ENCODE data around the gene CAMK2G.
"Not testable (repeated sequence)": the region's sequence is repeated elsewhere in the genome, so short reads cannot be mapped to it uniquely, and the experiment has no call there.

Gene CAMK2G

GRCh38 chr10:73840056-73840402, 34.3 kb downstream of the CAMK2G start:
- Histone ChIP-seq H3K9ac (ENCODE audit: low read length) (no peak overlapping the region), H3K4me1 (ENCODE audit: control insufficient read depth, insufficient read depth, low read length) (no peaks in the 10 kb centered on the region), H3K27me3 (ENCODE audit: control insufficient read depth, insufficient read depth, low read length) (no peaks in the 10 kb centered on the region), H3K36me3 (ENCODE audit: control insufficient read depth, insufficient read depth, low read length) (peaks cover 13% of the 10 kb centered on the region), H3K9me3 (ENCODE audit: control insufficient read depth, low read length) (no peaks in the 10 kb centered on the region), H3K4me3 (ENCODE audit: low read length) (no peak overlapping the region)

GRCh38 chr10:73839276-73839966, 34.9 kb downstream of the CAMK2G start:
- Histone ChIP-seq H3K4me1 (ENCODE audit: control insufficient read depth, insufficient read depth, low read length) (no peaks in the 10 kb centered on the region), H3K27me3 (ENCODE audit: control insufficient read depth, insufficient read depth, low read length) (no peaks in the 10 kb centered on the region), H3K9me3 (ENCODE audit: control insufficient read depth, low read length) (no peaks in the 10 kb centered on the region), H3K4me3 (ENCODE audit: low read length) (no peak overlapping the region), H3K9ac (ENCODE audit: low read length) (no peak overlapping the region), H3K36me3 (ENCODE audit: control insufficient read depth, insufficient read depth, low read length) (peaks cover 13% of the 10 kb centered on the region)

GRCh38 chr10:73838827-73839226, 35.5 kb downstream of the CAMK2G start:
- Histone ChIP-seq H3K9ac (ENCODE audit: low read length) (no peak overlapping the region), H3K4me3 (ENCODE audit: low read length) (no peak overlapping the region), H3K9me3 (ENCODE audit: control insufficient read depth, low read length) (no peaks in the 10 kb centered on the region), H3K4me1 (ENCODE audit: control insufficient read depth, insufficient read depth, low read length) (no peaks in the 10 kb centered on the region), H3K36me3 (ENCODE audit: control insufficient read depth, insufficient read depth, low read length) (peaks cover 13% of the 10 kb centered on the region), H3K27me3 (ENCODE audit: control insufficient read depth, insufficient read depth, low read length) (no peaks in the 10 kb centered on the region)

GRCh38 chr10:73838008-73838567, 36.3 kb downstream of the CAMK2G start:
- Histone ChIP-seq H3K36me3 (ENCODE audit: control insufficient read depth, insufficient read depth, low read length) (peaks cover 13% of the 10 kb centered on the region), H3K9ac (ENCODE audit: low read length) (no peak overlapping the region), H3K4me1 (ENCODE audit: control insufficient read depth, insufficient read depth, low read length) (no peaks in the 10 kb centered on the region), H3K27me3 (ENCODE audit: control insufficient read depth, insufficient read depth, low read length) (no peaks in the 10 kb centered on the region), H3K9me3 (ENCODE audit: control insufficient read depth, low read length) (no peaks in the 10 kb centered on the region), H3K4me3 (ENCODE audit: low read length) (no peak overlapping the region)

GRCh38 chr10:73837072-73837471, 37.3 kb downstream of the CAMK2G start:
- Histone ChIP-seq H3K27me3 (ENCODE audit: control insufficient read depth, insufficient read depth, low read length) (no peaks in the 10 kb centered on the region), H3K9ac (ENCODE audit: low read length) (no peak overlapping the region), H3K4me1 (ENCODE audit: control insufficient read depth, insufficient read depth, low read length) (no peaks in the 10 kb centered on the region), H3K9me3 (ENCODE audit: control insufficient read depth, low read length) (no peaks in the 10 kb centered on the region), H3K36me3 (ENCODE audit: control insufficient read depth, insufficient read depth, low read length) (peaks cover 13% of the 10 kb centered on the region), H3K4me3 (ENCODE audit: low read length) (no peak overlapping the region)

GRCh38 chr10:73836427-73836980, 37.9 kb downstream of the CAMK2G start:
- Histone ChIP-seq H3K4me1 (ENCODE audit: control insufficient read depth, insufficient read depth, low read length) (no peaks in the 10 kb centered on the region), H3K4me3 (ENCODE audit: low read length) (no peak overlapping the region), H3K9ac (ENCODE audit: low read length) (no peak overlapping the region), H3K27me3 (ENCODE audit: control insufficient read depth, insufficient read depth, low read length) (no peaks in the 10 kb centered on the region), H3K36me3 (ENCODE audit: control insufficient read depth, insufficient read depth, low read length) (peaks cover 13% of the 10 kb centered on the region), H3K9me3 (ENCODE audit: control insufficient read depth, low read length) (no peaks in the 10 kb centered on the region)

- not testable (repeated sequence) for H3K9me3 ChIP-seq (ENCODE audit: control insufficient read depth, low read length); H3K9ac ChIP-seq (ENCODE audit: low read length); H3K36me3 ChIP-seq (ENCODE audit: control insufficient read depth, insufficient read depth, low read length); H3K4me1 ChIP-seq (ENCODE audit: control insufficient read depth, insufficient read depth, low read length); H3K27me3 ChIP-seq (ENCODE audit: control insufficient read depth, insufficient read depth, low read length); H3K4me3 ChIP-seq (ENCODE audit: low read length)
These were observed 45.3 kb downstream of the CAMK2G start for GRCh38 chr10:73829090-73829489.

GRCh38 chr10:73828161-73828560, 46.2 kb downstream of the CAMK2G start:
- Histone ChIP-seq H3K4me1 (ENCODE audit: control insufficient read depth, insufficient read depth, low read length) (no peaks in the 10 kb centered on the region), H3K27me3 (ENCODE audit: control insufficient read depth, insufficient read depth, low read length) (no peaks in the 10 kb centered on the region), H3K9ac (ENCODE audit: low read length) (no peak overlapping the region), H3K9me3 (ENCODE audit: control insufficient read depth, low read length) (no peaks in the 10 kb centered on the region), H3K36me3 (ENCODE audit: control insufficient read depth, insufficient read depth, low read length) (peaks cover 8% of the 10 kb centered on the region), H3K4me3 (ENCODE audit: low read length) (no peak overlapping the region)

- Histone ChIP-seq H3K9ac (ENCODE audit: low read length) (no peak overlapping the region), H3K4me3 (ENCODE audit: low read length) (no peak overlapping the region), H3K36me3 (ENCODE audit: control insufficient read depth, insufficient read depth, low read length) (peaks cover 8% of the 10 kb centered on the region), H3K4me1 (ENCODE audit: control insufficient read depth, insufficient read depth, low read length) (no peaks in the 10 kb centered on the region), H3K27me3 (ENCODE audit: control insufficient read depth, insufficient read depth, low read length) (no peaks in the 10 kb centered on the region), H3K9me3 (ENCODE audit: control insufficient read depth, low read length) (no peaks in the 10 kb centered on the region)
These were observed 46.8 kb downstream of the CAMK2G start for GRCh38 chr10:73827346-73828089.

GRCh38 chr10:73824146-73824725, 50.1 kb downstream of the CAMK2G start:
- Histone ChIP-seq H3K4me3 (ENCODE audit: low read length) (no peak overlapping the region), H3K27me3 (ENCODE audit: control insufficient read depth, insufficient read depth, low read length) (no peaks in the 10 kb centered on the region), H3K9ac (ENCODE audit: low read length) (no peak overlapping the region), H3K36me3 (ENCODE audit: control insufficient read depth, insufficient read depth, low read length) (peaks cover 8% of the 10 kb centered on the region), H3K4me1 (ENCODE audit: control insufficient read depth, insufficient read depth, low read length) (peaks cover 9% of the 10 kb centered on the region), H3K9me3 (ENCODE audit: control insufficient read depth, low read length) (no peaks in the 10 kb centered on the region)

GRCh38 chr10:73823391-73823790, 51.0 kb downstream of the CAMK2G start:
- Histone ChIP-seq H3K9me3 (ENCODE audit: control insufficient read depth, low read length) (no peaks in the 10 kb centered on the region), H3K4me1 (ENCODE audit: control insufficient read depth, insufficient read depth, low read length) (peaks cover 18% of the 10 kb centered on the region), H3K27me3 (ENCODE audit: control insufficient read depth, insufficient read depth, low read length) (no peaks in the 10 kb centered on the region), H3K9ac (ENCODE audit: low read length) (no peak overlapping the region), H3K4me3 (ENCODE audit: low read length) (no peak overlapping the region), H3K36me3 (ENCODE audit: control insufficient read depth, insufficient read depth, low read length) (peaks cover 8% of the 10 kb centered on the region)
